ENCODE data around the gene C21orf91.
"Not testable (repeated sequence)": the region's sequence is repeated elsewhere in the genome, so short reads cannot be mapped to it uniquely, and the experiment has no call there.

Gene C21orf91

DNA sequence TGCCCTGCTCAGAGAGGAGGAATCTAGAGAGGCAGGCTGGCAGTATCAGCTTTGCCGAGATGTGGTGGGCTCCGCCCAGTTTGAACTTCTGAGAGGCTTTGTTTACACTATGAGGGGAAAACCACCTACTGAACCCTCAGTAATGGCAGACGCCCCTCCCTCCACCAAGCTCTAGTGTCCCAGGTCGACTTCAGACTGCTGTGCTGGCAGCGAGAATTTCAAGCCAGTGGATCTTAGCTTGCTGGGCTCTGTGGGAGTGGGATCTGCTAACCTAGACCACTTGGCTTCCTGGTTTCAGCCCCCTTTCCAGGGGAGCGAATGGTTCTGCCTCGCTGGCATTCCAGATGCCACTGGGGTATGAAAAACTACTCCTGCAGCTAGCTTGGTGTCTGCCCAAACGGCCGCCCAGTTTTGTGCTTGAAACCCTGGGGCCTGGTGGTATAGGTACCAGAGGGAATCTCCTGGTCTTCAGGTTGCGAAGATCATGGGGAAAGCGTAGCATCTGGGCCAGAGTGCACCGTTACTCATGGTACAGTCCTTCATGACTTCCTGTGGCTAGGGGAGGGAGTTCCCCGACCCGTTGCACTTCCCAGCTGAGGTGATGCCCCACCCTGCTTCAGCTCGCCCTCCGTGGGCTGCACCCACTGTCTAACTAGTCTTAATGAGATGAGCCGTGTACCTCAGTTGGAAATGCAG is 43.6 kb downstream of the C21orf91 start:
- no peak for DNase-seq

DNA sequence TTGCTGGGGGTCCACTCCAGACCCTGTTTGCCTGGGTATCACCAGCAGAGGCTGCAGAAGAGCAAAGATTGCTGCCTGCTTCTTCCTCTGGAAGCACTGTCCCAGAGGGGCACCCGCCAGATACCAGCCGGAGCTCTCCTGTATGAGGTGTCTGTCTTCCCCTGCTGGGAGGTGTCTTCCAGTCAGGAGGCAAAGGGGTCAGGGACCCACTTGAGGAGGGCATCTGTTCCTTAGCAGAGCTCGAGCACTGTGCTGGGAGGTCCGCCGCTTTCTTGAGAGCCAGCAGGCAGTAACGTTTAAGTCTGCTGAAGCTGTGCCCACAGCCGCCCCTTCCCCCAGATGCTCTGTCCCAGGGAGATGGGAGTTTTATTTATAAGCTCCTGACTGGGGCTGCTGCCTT is 44.1 kb downstream of the C21orf91 start:
- DNase-seq: not testable (repeated sequence)

DNA sequence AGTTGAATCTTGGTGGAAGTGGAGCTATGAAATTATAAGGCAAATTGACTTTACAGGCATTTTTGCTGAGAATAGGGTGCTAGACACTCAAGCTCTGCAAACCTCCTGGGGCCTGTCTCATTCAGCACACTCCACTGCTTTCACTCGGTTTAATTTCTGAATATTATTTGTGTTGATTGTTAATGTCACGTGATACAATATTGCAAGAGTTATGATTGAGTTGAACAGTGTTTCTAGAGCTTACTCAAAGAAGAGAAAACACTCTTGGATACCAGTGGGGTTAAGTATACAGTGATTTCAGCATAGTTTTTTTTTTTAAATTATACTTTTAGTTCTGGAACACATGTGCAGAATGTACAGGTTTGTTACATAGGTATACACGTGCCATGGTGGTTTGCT is 49.7 kb downstream of the C21orf91 start:
- DNase-seq: no peak

DNA sequence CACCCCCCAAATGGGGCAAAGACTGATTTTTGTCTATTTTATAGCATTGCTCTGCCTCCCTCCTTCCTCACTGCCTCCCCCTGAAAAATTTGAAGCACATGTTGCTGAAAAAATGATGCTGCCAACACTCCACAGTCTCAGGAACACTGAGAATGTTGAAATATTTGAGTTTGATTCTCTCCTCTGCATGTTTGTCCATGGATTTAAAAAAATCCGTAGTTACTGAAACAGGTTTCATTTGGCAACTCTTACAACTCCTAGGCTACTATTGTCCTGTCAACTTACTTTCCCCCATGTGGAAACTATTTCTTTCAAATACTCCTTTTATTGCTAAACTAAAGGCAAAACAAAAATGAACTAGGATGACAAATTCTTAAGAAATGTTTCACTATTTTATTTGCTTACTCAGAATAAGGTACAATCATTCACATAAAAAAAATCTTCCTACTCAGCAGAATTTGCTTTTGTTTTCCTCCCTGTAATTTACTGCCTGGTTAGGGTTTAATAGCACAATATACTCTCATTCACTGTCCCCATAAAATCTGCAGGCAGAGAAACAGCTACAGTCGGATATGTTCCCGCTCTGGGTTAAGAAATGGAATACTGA is 50.2 kb downstream of the C21orf91 start:
- DNase-seq: no peak

DNA sequence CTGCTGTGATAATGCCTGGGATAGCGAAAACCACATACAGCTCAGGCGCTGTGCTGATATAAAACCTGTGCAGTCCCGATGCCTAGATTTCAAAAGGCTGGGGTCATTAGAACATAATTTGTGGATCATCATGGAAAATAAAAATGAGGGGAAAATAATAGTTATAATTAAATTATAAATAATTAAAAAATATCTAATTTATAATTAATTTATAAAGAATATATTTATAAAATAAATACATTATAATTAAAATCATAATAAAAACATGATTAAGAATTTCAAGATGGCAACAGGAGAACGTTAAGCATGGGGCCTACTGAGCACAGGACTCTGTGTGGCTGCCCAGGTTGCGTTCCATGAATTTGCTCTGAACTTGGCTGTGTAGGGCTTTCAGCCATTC is 53.9 kb downstream of the C21orf91 start:
- DNase-seq: no peak

DNA sequence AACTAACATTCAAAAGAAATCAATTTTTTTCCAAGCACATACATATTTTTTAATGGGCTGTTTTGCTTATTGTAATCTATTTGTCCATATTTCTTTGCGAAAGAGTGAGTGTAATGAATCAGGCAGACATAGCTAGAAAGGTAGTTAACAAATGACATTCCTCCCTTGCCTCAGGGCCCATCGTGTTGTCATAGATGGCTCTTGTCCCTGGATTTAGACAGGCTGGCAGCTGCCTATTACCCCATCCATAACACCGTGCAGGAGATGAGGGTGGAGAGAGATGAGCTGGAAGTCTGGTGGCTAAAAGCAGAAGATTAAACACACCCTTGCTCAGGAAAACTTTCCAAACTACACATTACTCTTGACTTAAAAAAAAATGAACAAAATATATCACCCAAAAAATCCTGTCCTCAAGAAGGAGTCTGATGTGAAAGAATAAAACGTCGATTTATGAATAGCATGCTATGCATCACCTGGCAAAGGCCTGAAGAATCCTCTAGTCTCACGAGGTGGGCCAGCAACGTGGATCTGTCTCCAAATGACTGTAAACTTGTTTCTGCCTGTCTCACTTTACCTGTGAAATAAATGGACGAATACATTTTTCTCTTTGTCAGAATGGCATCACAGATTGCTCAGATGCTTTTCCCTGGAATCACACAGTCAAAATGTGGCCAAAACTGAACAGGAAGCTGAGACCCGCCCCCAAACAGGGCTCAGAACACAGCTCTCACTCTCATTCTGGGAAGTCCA is 55.7 kb downstream of the C21orf91 start:
- DNase-seq: no peak

DNA sequence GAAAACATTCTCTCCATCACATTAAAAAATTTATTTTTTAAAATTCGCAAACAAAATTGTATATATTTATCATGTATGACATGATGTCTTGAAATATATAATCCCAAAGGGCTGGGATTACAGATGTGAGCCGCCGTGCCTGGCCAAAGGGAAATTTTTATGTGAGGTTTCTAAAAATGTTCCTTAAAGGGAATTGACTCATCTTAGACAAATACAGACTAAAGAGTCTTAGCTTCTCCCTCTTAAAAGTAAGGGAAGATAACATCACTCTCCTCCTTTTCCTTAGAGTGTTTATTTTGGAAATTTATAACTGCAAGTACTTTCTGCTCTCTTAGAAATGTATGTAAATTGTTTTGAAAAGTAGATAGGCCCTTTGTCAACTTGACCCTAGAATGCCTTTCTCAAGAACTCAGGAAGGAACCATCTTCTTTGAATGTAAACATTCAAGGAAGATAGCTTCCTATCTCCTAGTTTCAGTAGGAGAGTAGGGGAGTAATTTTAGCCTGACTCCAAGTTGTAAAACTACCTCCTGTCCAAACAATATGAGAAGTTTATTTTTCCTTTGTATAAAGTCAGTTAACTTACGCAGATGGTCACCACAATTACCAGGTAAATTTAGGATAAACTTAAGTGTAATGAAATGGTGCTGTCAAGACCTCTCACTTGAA is 59.5 kb downstream of the C21orf91 start:
- no peak for DNase-seq

DNA sequence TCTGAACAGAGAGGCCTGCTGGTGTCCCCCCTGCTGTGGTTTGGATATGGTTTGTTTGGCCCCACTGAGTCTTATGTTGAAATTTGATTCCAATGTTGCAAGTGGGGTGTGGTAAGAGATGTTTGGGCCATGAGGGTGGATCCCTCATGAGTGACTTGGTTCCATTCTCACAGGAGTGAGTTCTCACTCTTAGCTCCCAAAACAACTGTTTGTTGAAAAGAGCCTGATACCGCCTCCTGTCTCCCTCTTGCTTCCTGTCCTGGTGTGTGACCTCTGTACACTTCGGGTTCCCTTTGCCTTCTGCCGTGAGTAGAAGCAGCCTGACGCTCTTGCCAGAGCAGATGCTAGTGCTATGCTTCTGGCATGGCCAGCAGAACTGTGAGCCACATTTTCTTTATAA is 60.5 kb downstream of the C21orf91 start:
- DNase-seq: no peak

DNA sequence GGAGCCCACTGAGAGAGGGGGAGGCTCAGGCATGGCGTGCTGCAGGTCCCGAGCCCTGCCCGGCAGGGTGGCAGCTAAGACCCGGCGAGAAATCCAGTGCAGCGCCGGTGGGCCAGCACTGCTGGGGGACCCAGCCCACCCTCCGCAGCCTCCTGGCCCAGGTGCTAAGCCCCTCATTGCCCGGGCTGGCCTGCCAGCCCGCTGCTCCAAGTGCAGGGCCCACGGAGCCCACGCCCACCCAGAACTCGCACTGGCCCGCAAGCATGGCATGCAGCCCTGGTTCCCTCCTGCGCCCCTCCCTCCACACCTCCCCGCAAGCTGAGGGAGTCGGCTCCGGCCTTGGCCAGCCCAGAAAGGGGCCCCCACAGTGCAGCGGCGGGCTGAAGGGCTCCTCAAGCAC is 61.5 kb downstream of the C21orf91 start:
- no peak for DNase-seq

DNA sequence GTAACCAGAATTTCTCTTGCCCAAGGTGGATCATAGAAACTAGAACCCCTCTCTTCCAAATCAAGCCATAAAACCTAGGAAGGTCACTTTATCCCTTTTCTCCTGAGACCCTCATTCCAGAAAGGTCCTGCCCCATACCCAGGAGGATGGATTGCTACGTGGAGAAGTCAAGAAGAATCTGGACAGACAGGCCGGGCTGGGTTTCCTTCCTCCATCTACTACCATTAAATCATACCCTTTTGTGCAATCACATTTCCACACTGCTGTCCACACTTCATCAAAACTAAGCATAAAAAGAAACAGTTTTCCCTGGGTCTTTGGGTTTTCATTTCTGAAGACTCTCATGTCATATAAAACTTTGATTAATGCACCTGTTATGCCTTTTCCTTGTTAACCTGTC is 65.4 kb downstream of the C21orf91 start:
- no peak for DNase-seq

DNA sequence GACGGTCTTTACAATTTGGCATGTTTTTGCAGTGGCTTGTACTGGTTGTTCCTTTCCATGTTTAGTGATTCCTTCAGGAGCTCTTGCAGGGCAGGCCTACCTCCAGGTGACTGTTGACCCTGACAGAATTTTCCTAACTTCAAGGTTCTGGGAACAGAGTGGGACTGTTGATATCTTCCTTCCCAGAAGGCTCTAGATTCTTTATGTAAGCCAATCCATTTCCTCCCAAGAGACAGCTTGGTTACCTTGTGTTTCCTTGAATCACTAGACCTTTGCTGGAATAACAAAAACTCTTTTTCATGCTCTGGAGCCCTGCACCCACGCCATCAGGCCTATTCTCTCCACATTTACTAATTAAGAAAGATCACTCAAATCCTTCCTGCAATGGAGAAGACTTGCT is 67.0 kb downstream of the C21orf91 start:
- no peak for DNase-seq

DNA sequence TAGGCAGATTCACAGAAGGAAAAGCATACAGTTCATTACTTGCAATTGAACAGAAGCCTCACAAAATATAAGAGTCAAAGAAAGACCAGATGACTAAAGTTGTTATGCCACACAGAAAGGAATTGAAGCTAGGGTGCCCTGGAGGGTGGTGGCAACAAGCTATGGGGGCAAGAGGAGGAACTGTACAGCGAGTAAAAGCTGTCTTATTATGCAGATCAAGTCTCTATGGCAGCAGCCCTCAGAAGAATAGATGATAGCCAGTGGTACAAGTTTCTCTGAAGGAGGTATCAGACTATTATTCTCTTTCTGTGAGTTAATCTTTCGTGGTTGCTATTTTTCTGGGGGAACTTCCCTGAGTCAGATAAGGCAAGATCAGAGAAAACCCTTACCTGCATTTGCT is 72.2 kb downstream of the C21orf91 start:
- no peak for DNase-seq

DNA sequence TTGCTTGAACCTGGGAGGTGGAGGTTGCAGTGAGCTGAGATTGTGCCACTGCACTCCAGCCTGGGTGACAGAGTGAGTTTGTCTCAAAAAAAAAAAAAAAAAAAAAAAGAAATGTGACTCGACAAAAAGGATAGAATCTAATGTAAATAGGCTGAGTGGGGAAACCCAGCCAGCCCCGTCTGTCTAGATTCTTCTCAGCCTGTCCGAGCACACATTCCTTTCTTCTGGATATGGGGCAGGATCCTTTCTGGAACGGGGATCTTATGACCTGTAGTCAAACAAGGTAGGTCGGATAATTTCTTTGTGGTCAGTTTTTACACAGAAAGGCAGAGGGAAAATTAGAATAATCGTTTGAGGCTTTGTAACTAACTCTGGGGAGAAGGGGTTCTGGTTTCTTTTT is 74.1 kb downstream of the C21orf91 start:
- DNase-seq: no peak

DNA sequence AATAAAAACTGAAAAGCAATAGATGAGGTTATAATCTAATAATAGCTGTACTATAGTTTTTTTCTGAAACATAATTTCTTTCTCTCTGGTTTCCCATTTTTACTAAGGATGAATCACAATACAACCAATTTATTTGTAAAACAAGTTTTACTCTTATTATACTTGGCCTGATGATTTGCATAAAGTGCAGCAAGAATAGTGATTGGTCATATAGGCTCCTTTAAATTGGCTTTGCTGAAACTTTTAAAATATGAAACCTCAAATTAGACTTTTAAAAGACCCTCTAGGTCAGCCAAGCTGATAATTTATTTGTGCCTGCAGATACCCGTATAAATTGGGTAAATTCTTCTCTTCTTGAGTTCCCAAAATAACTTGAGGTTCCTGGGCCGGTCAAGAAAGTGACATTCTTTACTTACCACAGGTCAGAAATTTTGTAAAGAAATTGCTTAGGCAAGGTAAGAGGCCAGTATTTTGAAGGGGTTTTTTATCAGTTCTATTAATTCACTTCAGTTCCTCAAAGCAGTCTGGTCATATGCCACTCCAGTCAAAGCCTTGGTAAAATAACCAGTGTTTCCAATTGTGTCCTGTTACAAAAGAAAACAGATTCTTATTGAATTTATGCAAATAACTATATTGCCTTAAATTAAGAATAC is 76.1 kb downstream of the C21orf91 start:
- DNase-seq: no peak

DNA sequence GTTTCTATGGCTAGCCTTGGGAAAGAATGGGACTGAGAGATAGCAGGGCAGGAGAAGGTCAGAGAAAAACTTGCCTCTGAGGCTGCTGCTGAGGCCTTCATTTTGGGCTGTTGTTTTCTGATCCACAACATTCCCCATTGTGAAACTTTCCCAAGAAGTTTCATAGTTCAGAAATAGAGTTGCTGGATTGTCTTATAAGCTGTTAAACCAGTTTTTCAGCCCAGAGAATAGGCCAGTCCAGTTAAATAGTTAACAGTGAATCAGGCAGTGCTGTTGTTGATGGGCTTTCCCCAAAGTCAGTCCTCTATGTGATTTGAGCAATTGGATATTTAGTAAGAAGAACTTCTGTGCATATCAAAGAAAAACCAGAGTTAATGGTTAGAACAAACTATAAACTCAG is 77.0 kb downstream of the C21orf91 start:
- DNase-seq: no peak
